ENCODE measurements around the gene ATP5MC2. TPM values are rescaled to one million over a fixed set of nuclear protein-coding genes. Genes with fewer than 3 reads are reported as not detected.

Gene ATP5MC2
- total RNA-seq, 1 experiment from 2014 or later: 173 TPM

DNA sequence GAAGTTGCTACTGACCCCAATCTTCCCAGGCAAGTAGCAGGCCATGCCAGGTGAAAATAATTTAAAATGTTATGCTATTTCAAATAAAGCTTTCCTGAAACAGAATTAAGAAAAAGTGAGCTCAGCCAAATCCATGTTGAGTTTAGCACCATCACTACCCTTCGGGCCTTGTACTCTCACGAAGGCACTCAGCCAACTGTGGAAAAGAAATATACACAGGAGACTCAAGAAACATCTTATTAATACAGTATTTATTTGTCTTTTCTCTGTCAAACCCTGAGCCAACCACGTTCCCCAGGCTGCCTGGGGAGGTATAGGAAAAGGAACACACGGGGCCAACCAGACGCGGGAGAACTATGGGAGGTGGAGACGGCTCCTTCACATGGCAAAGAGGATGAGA, 10.9 kb downstream of the ATP5MC2 start:
- Mint-ChIP-seq H3K27ac (ENCODE audit: unreplicated experiment) (no peak overlapping the region), H3K27me3 (ENCODE audit: unreplicated experiment) (no peaks in the 10 kb centered on the region), H3K4me1 (ENCODE audit: low read depth, unreplicated experiment) (peaks cover 4% of the 10 kb centered on the region), H3K4me3 (ENCODE audit: low read depth, unreplicated experiment) (no peak overlapping the region), H3K36me3 (ENCODE audit: insufficient read depth, unreplicated experiment) (peaks cover 37% of the 10 kb centered on the region), H3K9me3 (ENCODE audit: low read depth, unreplicated experiment) (no peaks in the 10 kb centered on the region)
- no peak for TF ChIP-seq CTCF (IDR thresholded peaks at IDR 0.05; ENCODE audit: unreplicated experiment)
- CTCF ChIA-PET: no interaction called here
- no peak for DNase-seq
- intact Hi-C loops (cut with micrococcal nuclease; ENCODE audit: unreplicated experiment): no loop called here
- no TSS peak for BruUV-seq (replicated peaks)

DNA sequence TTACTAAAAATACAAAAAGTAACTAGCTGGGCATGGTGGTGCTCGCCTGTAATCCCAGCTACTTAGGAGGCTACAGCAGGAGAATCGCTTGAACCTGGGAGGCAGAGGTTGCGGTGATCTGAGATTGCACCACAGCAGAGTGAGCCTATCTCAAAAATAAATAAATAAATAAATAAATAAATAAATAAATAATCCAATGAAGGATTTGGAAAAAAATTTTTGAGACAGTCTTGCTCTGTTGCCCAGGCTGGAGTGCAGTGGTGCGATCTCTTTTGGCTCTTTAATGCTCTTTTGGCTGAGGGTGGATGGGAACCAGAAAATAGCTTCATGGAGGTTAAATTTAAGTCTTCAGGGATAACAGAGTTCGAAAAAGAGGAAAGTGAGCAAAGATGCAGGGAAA, 11.7 kb downstream of the ATP5MC2 start:
- Mint-ChIP-seq H3K4me3 (ENCODE audit: low read depth, unreplicated experiment) (no peak overlapping the region), H3K27ac (ENCODE audit: unreplicated experiment) (peak overlapping the region; percentile 21), H3K9me3 (ENCODE audit: low read depth, unreplicated experiment) (no peaks in the 10 kb centered on the region), H3K36me3 (ENCODE audit: insufficient read depth, unreplicated experiment) (peaks cover 35% of the 10 kb centered on the region), H3K27me3 (ENCODE audit: unreplicated experiment) (no peaks in the 10 kb centered on the region), H3K4me1 (ENCODE audit: low read depth, unreplicated experiment) (peaks cover 11% of the 10 kb centered on the region)
- no TSS peak for BruUV-seq (replicated peaks)
- no peak for TF ChIP-seq CTCF (IDR thresholded peaks at IDR 0.05; ENCODE audit: unreplicated experiment)
- intact Hi-C loops (cut with micrococcal nuclease; ENCODE audit: unreplicated experiment): no loop called here
- no peak for DNase-seq
- CTCF ChIA-PET: no interaction called here

GRCh38 chr12:53660041-53660440, 15.8 kb downstream of the ATP5MC2 start:
- intact Hi-C loops (cut with micrococcal nuclease; ENCODE audit: unreplicated experiment): no loop called here
- no peak for TF ChIP-seq CTCF (IDR thresholded peaks at IDR 0.05; ENCODE audit: unreplicated experiment)
- Mint-ChIP-seq H3K4me3 (ENCODE audit: low read depth, unreplicated experiment) (no peak overlapping the region), H3K4me1 (ENCODE audit: low read depth, unreplicated experiment) (peaks cover 21% of the 10 kb centered on the region), H3K27ac (ENCODE audit: unreplicated experiment) (peak overlapping the region; percentile 75), H3K36me3 (ENCODE audit: insufficient read depth, unreplicated experiment) (peaks cover 10% of the 10 kb centered on the region), H3K9me3 (ENCODE audit: low read depth, unreplicated experiment) (no peaks in the 10 kb centered on the region), H3K27me3 (ENCODE audit: unreplicated experiment) (no peaks in the 10 kb centered on the region)
- CTCF ChIA-PET: interaction anchor here (0.6 kb wide), 1 partner anchor 357 kb away, joined by 3 read pairs; no protein-coding TSS in a partner anchor
- no TSS peak for BruUV-seq (replicated peaks)
- no peak for DNase-seq

- no peaks in the 10 kb centered on the region for H3K27me3 Mint-ChIP-seq (ENCODE audit: unreplicated experiment)
- no TSS peak for BruUV-seq (replicated peaks)
- H3K9me3 Mint-ChIP-seq (ENCODE audit: low read depth, unreplicated experiment): no peaks in the 10 kb centered on the region
- peak overlapping the region; percentile 75 for H3K27ac Mint-ChIP-seq (ENCODE audit: unreplicated experiment)
- CTCF ChIA-PET: interaction anchor here (0.6 to 1.5 kb wide), 2 partner anchors 121 to 357 kb away, joined by 3 read pairs; no protein-coding TSS in a partner anchor
- no peak for TF ChIP-seq CTCF (IDR thresholded peaks at IDR 0.05; ENCODE audit: unreplicated experiment)
- peaks cover 5% of the 10 kb centered on the region for H3K36me3 Mint-ChIP-seq (ENCODE audit: insufficient read depth, unreplicated experiment)
- intact Hi-C loops (cut with micrococcal nuclease; ENCODE audit: unreplicated experiment): no loop called here
- no peak for DNase-seq
- peak overlapping the region; percentile 32 for H3K4me3 Mint-ChIP-seq (ENCODE audit: low read depth, unreplicated experiment)
- H3K4me1 Mint-ChIP-seq (ENCODE audit: low read depth, unreplicated experiment): peaks cover 21% of the 10 kb centered on the region
These were observed 16.3 kb downstream of the ATP5MC2 start for GRCh38 chr12:53659571-53659981.

All from Calu3 (cell line).